Measurements from ENCODE around the gene CDH8. TPM values are rescaled to one million over a fixed set of nuclear protein-coding genes. Genes with fewer than 3 reads are reported as not detected.
"Not testable (repeated sequence)": the region's sequence is repeated elsewhere in the genome, so short reads cannot be mapped to it uniquely, and the experiment has no call there.

CDH8 gene
- total RNA-seq, 1 donor from 2014 or later = 0.69 TPM

GRCh38 chr16:61929776-61930175 lies 106.5 kb downstream of the CDH8 start:
- Mint-ChIP-seq H3K4me3 (no peak overlapping the region), H3K4me1 (no peaks in the 10 kb centered on the region), H3K27ac (no peak overlapping the region), H3K36me3 (ENCODE audit: low read depth) (no peaks in the 10 kb centered on the region), H3K9me3 (no peaks in the 10 kb centered on the region), H3K27me3 (no peaks in the 10 kb centered on the region)
- CTCF ChIA-PET = no interaction called here
- intact Hi-C loops (cut with micrococcal nuclease) = no loop called here
- TF ChIP-seq CTCF (IDR thresholded peaks at IDR 0.05) = no peak
- POLR2A ChIA-PET = no interaction called here
- ATAC-seq (ENCODE audit: low read depth) (no peak), DNase-seq (no peak)

GRCh38 chr16:61926766-61927165 lies 109.5 kb downstream of the CDH8 start:
- ATAC-seq (ENCODE audit: low read depth) (no peak), DNase-seq (no peak)

GRCh38 chr16:61923629-61924028 lies 112.6 kb downstream of the CDH8 start:
- POLR2A ChIA-PET = no interaction called here
- H3K4me1 Mint-ChIP-seq = no peaks in the 10 kb centered on the region
- no peak overlapping the region for H3K4me3 Mint-ChIP-seq
- no peak overlapping the region for H3K27ac Mint-ChIP-seq
- H3K36me3 Mint-ChIP-seq (ENCODE audit: low read depth) = no peaks in the 10 kb centered on the region
- DNase-seq = no peak
- no peaks in the 10 kb centered on the region for H3K27me3 Mint-ChIP-seq
- intact Hi-C loops (cut with micrococcal nuclease) = no loop called here
- no peak for TF ChIP-seq CTCF (IDR thresholded peaks at IDR 0.05)
- peaks cover 2% of the 10 kb centered on the region for H3K9me3 Mint-ChIP-seq
- CTCF ChIA-PET = no interaction called here
- no peak for ATAC-seq (ENCODE audit: low read depth)

More at GRCh38 chr16:61926766-61927165, 109.5 kb downstream of the CDH8 start:
- H3K27me3 Mint-ChIP-seq = no peaks in the 10 kb centered on the region
- TF ChIP-seq CTCF (IDR thresholded peaks at IDR 0.05) = no peak
- no peak overlapping the region for H3K27ac Mint-ChIP-seq
- H3K9me3 Mint-ChIP-seq = peaks cover 2% of the 10 kb centered on the region
- ChIA-PET POLR2A (no interaction called here), CTCF (no interaction called here)
- H3K36me3 Mint-ChIP-seq (ENCODE audit: low read depth) = no peaks in the 10 kb centered on the region
- H3K4me1 Mint-ChIP-seq = no peaks in the 10 kb centered on the region
- intact Hi-C loops (cut with micrococcal nuclease) = no loop called here
- no peak overlapping the region for H3K4me3 Mint-ChIP-seq

- Mint-ChIP-seq H3K4me3 (no peak overlapping the region), H3K36me3 (ENCODE audit: low read depth) (no peaks in the 10 kb centered on the region), H3K27ac (no peak overlapping the region), H3K27me3 (no peaks in the 10 kb centered on the region), H3K4me1 (no peaks in the 10 kb centered on the region), H3K9me3 (peaks cover 8% of the 10 kb centered on the region)
- CTCF ChIA-PET = no interaction called here
- TF ChIP-seq CTCF (IDR thresholded peaks at IDR 0.05) = no peak
- intact Hi-C loops (cut with micrococcal nuclease) = no loop called here
- POLR2A ChIA-PET = no interaction called here
- DNase-seq (no peak), ATAC-seq (ENCODE audit: low read depth) (no peak)
These were observed 114.9 kb downstream of the CDH8 start for GRCh38 chr16:61921373-61921772.

- CTCF ChIA-PET; intact Hi-C loops (cut with micrococcal nuclease); H3K36me3 Mint-ChIP-seq (ENCODE audit: low read depth); DNase-seq; H3K4me1 Mint-ChIP-seq; H3K27me3 Mint-ChIP-seq; H3K27ac Mint-ChIP-seq; POLR2A ChIA-PET; H3K9me3 Mint-ChIP-seq; H3K4me3 Mint-ChIP-seq; ATAC-seq (ENCODE audit: low read depth): not testable (repeated sequence)
These were observed 118.1 kb downstream of the CDH8 start for GRCh38 chr16:61917865-61918826.
